Activated naive CD8-positive, alpha-beta T cell treated with anti-CD3 and anti-CD28 coated beads, Interleukin-2, amount 10 ng/mL, durations not matched to agents 7 days and 5 days (primary cell): Measurements from ENCODE around the gene MAD2L1BP. TPM values are rescaled to one million over a fixed set of nuclear protein-coding genes. Genes with fewer than 3 reads are reported as not detected.
"Not testable (repeated sequence)": the region's sequence is repeated elsewhere in the genome, so short reads cannot be mapped to it uniquely, and the experiment has no call there.

Source experiments
- ATAC-seq: fragments of 150-1000 bp; cut with Tn5 transposase; one replicate; pipeline ENCODE4 v1.10.0; 2021; ENCODE audit warnings: low read depth, moderate library complexity
- POLR2A ChIA-PET: fragments of 350-600 bp; sonication (Branson Sonifier 250); formaldehyde crosslinking; loops from one replicate; lab custom pipeline; 2021; ENCODE audit warnings: antibody characterized with exemption; lab: Charles Lee
- DNase-seq: peaks from one replicate; pipeline ENCODE4 v3.0.0; 2021
- H3K27ac Mint-ChIP-seq: one replicate; pipeline ENCODE4 v1.8.0; 2022; ENCODE audit warnings: mild to moderate bottlenecking, mixed read lengths
- H3K27me3 Mint-ChIP-seq: one replicate; pipeline ENCODE4 v1.8.0; 2022; ENCODE audit warnings: mild to moderate bottlenecking, moderate library complexity, mixed read lengths
- H3K36me3 Mint-ChIP-seq: one replicate; pipeline ENCODE4 v1.8.0; 2021; ENCODE audit warnings: mild to moderate bottlenecking, mixed read lengths
- H3K4me1 Mint-ChIP-seq: one replicate; pipeline ENCODE4 v1.8.0; 2021; ENCODE audit warnings: mixed read lengths
- H3K4me3 Mint-ChIP-seq: one replicate; pipeline ENCODE4 v1.8.0; 2022; ENCODE audit warnings: mild to moderate bottlenecking, moderate library complexity, mixed read lengths
- H3K9me3 Mint-ChIP-seq: one replicate; pipeline ENCODE4 v1.8.0; 2021; ENCODE audit warnings: mixed read lengths
- total RNA-seq, 2 experiments: library from RNA; stranded (reverse); gene quantifications; one replicate each; pipeline ENCODE4 v1.2.3, GENCODE V29; 2021

MAD2L1BP gene
- total RNA-seq, 2 experiments from 2014 or later = 39.7 to 40.2 TPM

GRCh38 chr6:43657221-43657802 is 21.7 kb downstream of the MAD2L1BP start:
- Mint-ChIP-seq H3K4me1 (peaks cover 9% of the 10 kb centered on the region), H3K9me3 (peaks cover 3% of the 10 kb centered on the region), H3K36me3 (peaks cover 5% of the 10 kb centered on the region), H3K4me3 (no peak overlapping the region), H3K27me3 (peaks cover 9% of the 10 kb centered on the region), H3K27ac (no peak overlapping the region)
- ATAC-seq (no peak), DNase-seq (no peak)
- POLR2A ChIA-PET = no interaction called here

GRCh38 chr6:43658161-43658560 is 22.5 kb downstream of the MAD2L1BP start:
- no peak for ATAC-seq
- DNase-seq = no peak
- Mint-ChIP-seq H3K27ac (no peak overlapping the region), H3K9me3 (peaks cover 3% of the 10 kb centered on the region), H3K4me3 (no peak overlapping the region), H3K27me3 (peaks cover 9% of the 10 kb centered on the region), H3K4me1 (peaks cover 12% of the 10 kb centered on the region), H3K36me3 (peaks cover 5% of the 10 kb centered on the region)
- POLR2A ChIA-PET = no interaction called here

- H3K27ac Mint-ChIP-seq, H3K27me3 Mint-ChIP-seq, DNase-seq, ATAC-seq, H3K36me3 Mint-ChIP-seq, H3K4me3 Mint-ChIP-seq, H3K9me3 Mint-ChIP-seq: not testable (repeated sequence)
- H3K4me1 Mint-ChIP-seq = peaks cover 23% of the 10 kb centered on the region
- POLR2A ChIA-PET = interaction anchor here (0.7 to 2.5 kb wide), 6 partner anchors 15 to 438 kb away, joined by 3 to 32 read pairs (median 4); partner anchors contain the start of genes GTPBP2 and MAD2L1BP
These were observed 27.3 kb downstream of the MAD2L1BP start for GRCh38 chr6:43662948-43663347.

- no peaks in the 10 kb centered on the region for H3K27me3 Mint-ChIP-seq
- peaks cover 41% of the 10 kb centered on the region for H3K4me1 Mint-ChIP-seq
- peaks cover 3% of the 10 kb centered on the region for H3K9me3 Mint-ChIP-seq
- H3K4me3 Mint-ChIP-seq = no peak overlapping the region
- no peak for ATAC-seq
- no peak for DNase-seq
- H3K27ac Mint-ChIP-seq = no peak overlapping the region
- peaks cover 4% of the 10 kb centered on the region for H3K36me3 Mint-ChIP-seq
- POLR2A ChIA-PET = interaction anchor here (1.6 to 4.2 kb wide), 3 partner anchors 29 to 105 kb away, joined by 3 to 24 read pairs (median 7); partner anchors contain the start of genes GTPBP2, MAD2L1BP and VEGFA
These were observed 29.7 kb downstream of the MAD2L1BP start for GRCh38 chr6:43665376-43665775.

GRCh38 chr6:43666196-43666920 is 30.7 kb downstream of the MAD2L1BP start:
- Mint-ChIP-seq H3K4me3 (no peak overlapping the region), H3K4me1 (peaks cover 49% of the 10 kb centered on the region), H3K27me3 (no peaks in the 10 kb centered on the region), H3K27ac (no peak overlapping the region), H3K36me3 (peaks cover 3% of the 10 kb centered on the region), H3K9me3 (no peaks in the 10 kb centered on the region)
- POLR2A ChIA-PET = interaction anchor here (1.4 to 4.2 kb wide), 3 partner anchors 30 to 104 kb away, joined by 4 to 24 read pairs (median 7); partner anchors contain the start of genes GTPBP2, MAD2L1BP and VEGFA
- ATAC-seq (no peak), DNase-seq (no peak)

- Mint-ChIP-seq H3K4me1 (peaks cover 41% of the 10 kb centered on the region), H3K27ac (peak overlapping the region; percentile 82), H3K9me3 (no peaks in the 10 kb centered on the region), H3K4me3 (peak overlapping the region; percentile 76), H3K27me3 (no peaks in the 10 kb centered on the region), H3K36me3 (peaks cover 6% of the 10 kb centered on the region)
- DNase-seq = peak; percentile 88
- peak; percentile 57 for ATAC-seq
- POLR2A ChIA-PET = interaction anchor here (0.7 to 4.2 kb wide), 9 partner anchors 21 to 1035 kb away, joined by 3 to 24 read pairs (median 4); partner anchors contain the start of genes GTPBP2, MAD2L1BP, MRPS18A and RSPH9
These were observed 31.9 kb downstream of the MAD2L1BP start for GRCh38 chr6:43667245-43668150.

- H3K9me3 Mint-ChIP-seq = no peaks in the 10 kb centered on the region
- H3K4me3 Mint-ChIP-seq = peak overlapping the region; percentile 76
- peak overlapping the region; percentile 82 for H3K27ac Mint-ChIP-seq
- POLR2A ChIA-PET = interaction anchor here (1.1 to 4.2 kb wide), 7 partner anchors 23 to 106 kb away, joined by 3 to 24 read pairs (median 5); partner anchors contain the start of genes GTPBP2, MAD2L1BP, RSPH9 and VEGFA
- peaks cover 11% of the 10 kb centered on the region for H3K36me3 Mint-ChIP-seq
- H3K4me1 Mint-ChIP-seq = peaks cover 39% of the 10 kb centered on the region
- no peaks in the 10 kb centered on the region for H3K27me3 Mint-ChIP-seq
- ATAC-seq = peak; percentile 62
- DNase-seq = peak; percentile 67
These were observed 32.8 kb downstream of the MAD2L1BP start for GRCh38 chr6:43668151-43669028.

GRCh38 chr6:43669050-43669921 is 33.6 kb downstream of the MAD2L1BP start:
- Mint-ChIP-seq H3K4me3 (no peak overlapping the region), H3K27me3 (no peaks in the 10 kb centered on the region), H3K9me3 (no peaks in the 10 kb centered on the region), H3K27ac (peak overlapping the region; percentile 84), H3K4me1 (peaks cover 39% of the 10 kb centered on the region), H3K36me3 (peaks cover 15% of the 10 kb centered on the region)
- DNase-seq (no peak), ATAC-seq (peak; percentile 6)
- POLR2A ChIA-PET = interaction anchor here (0.7 to 2.8 kb wide), 6 partner anchors 9 to 404 kb away, joined by 3 to 7 read pairs (median 4); partner anchors contain the start of genes GTPBP2, MAD2L1BP and VEGFA

GRCh38 chr6:43669922-43670622 is 34.4 kb downstream of the MAD2L1BP start:
- Mint-ChIP-seq H3K27ac (peak overlapping the region; percentile 84), H3K4me1 (peaks cover 39% of the 10 kb centered on the region), H3K9me3 (no peaks in the 10 kb centered on the region), H3K4me3 (peak overlapping the region; percentile 20), H3K36me3 (peaks cover 16% of the 10 kb centered on the region), H3K27me3 (no peaks in the 10 kb centered on the region)
- DNase-seq (no peak), ATAC-seq (peak; percentile 65)
- POLR2A ChIA-PET = interaction anchor here (0.7 to 1.7 kb wide), 5 partner anchors 8 to 405 kb away, joined by 3 to 7 read pairs (median 4); partner anchors contain the start of gene GTPBP2

GRCh38 chr6:43670623-43670986 is 35.0 kb downstream of the MAD2L1BP start:
- Mint-ChIP-seq H3K27me3 (no peaks in the 10 kb centered on the region), H3K9me3 (no peaks in the 10 kb centered on the region), H3K4me1 (peaks cover 39% of the 10 kb centered on the region), H3K4me3 (no peak overlapping the region), H3K27ac (peak overlapping the region; percentile 84), H3K36me3 (peaks cover 16% of the 10 kb centered on the region)
- ATAC-seq = no peak
- POLR2A ChIA-PET = interaction anchor here (0.9 to 1.5 kb wide), 3 partner anchors 41 to 404 kb away, joined by 3 to 7 read pairs (median 4); partner anchors contain the start of gene GTPBP2
- DNase-seq = no peak
